Measurements from ENCODE around the gene BABAM2. TPM values are rescaled to one million over a fixed set of nuclear protein-coding genes. Genes with fewer than 3 reads are reported as not detected.

BABAM2 gene
- total RNA-seq, 4 donors from 2014 or later, result 34.4 to 44.9 (median 38.3) TPM

DNA sequence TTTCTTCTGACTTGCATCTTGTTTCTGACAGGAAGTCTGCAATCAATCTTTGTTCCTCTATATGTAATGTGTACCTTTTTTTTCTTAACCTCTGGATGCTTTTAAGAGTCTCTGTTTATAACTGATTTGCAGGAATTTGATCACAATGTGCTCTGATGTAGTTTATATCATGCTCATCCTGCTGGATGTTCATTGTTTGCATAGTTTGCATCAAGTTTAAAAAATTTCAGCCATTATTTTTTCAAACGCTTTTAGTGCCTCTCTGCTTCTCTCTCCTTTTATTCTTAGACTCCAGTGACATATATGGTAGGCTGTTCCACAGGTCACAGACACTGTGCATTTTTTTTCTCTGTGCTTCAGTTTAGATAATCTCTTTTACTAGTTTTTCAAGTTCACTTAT lies 24.3 kb upstream of the BABAM2 start:
- TF ChIP-seq, protein P1, sequence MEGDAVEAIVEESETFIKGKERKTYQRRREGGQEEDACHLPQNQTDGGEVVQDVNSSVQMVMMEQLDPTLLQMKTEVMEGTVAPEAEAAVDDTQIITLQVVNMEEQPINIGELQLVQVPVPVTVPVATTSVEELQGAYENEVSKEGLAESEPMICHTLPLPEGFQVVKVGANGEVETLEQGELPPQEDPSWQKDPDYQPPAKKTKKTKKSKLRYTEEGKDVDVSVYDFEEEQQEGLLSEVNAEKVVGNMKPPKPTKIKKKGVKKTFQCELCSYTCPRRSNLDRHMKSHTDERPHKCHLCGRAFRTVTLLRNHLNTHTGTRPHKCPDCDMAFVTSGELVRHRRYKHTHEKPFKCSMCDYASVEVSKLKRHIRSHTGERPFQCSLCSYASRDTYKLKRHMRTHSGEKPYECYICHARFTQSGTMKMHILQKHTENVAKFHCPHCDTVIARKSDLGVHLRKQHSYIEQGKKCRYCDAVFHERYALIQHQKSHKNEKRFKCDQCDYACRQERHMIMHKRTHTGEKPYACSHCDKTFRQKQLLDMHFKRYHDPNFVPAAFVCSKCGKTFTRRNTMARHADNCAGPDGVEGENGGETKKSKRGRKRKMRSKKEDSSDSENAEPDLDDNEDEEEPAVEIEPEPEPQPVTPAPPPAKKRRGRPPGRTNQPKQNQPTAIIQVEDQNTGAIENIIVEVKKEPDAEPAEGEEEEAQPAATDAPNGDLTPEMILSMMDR (IDR thresholded peaks at IDR 0.05; ENCODE audit: low read depth), result no peak

DNA sequence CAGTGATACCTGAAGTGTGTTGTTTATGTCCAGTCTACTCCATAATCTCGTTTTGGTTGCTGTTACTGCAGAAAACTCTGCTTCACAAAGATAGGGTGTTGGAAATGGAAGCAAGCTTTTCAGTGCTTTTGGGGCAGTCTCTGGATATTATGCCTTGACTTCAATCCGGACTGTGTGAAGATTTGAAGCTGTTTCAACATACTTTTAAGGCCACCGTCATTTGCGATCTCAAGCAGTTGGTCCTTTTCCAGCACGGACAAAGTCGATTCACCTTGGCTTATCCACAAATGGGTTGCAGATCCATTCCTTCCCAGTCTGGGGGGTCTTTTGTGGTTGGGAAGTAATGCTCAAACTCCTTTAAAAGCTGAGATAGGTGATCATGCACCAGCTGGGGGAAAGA lies 20.8 kb upstream of the BABAM2 start:
- TF ChIP-seq, protein P1 (IDR thresholded peaks at IDR 0.05; ENCODE audit: low read depth), result no peak

DNA sequence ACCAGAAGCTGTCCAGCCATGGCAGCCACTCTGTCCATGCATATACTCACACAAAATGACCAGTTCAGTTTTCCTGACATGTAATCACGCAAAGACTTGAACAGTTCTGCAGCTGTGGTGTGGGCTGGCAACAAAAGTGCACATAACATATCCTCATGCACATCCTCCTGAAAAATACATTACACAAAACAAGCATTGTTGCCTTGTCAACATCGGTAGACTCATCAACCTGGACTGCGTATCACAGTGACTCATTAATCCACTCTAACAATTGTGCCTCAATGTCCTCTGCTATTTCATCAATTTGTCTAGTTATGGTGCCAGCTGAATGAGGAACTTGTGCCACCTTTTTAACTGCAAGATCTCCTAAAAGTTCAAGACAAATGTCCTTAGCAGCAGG lies 19.8 kb upstream of the BABAM2 start:
- TF ChIP-seq, protein P1 (IDR thresholded peaks at IDR 0.05; ENCODE audit: low read depth), result no peak

DNA sequence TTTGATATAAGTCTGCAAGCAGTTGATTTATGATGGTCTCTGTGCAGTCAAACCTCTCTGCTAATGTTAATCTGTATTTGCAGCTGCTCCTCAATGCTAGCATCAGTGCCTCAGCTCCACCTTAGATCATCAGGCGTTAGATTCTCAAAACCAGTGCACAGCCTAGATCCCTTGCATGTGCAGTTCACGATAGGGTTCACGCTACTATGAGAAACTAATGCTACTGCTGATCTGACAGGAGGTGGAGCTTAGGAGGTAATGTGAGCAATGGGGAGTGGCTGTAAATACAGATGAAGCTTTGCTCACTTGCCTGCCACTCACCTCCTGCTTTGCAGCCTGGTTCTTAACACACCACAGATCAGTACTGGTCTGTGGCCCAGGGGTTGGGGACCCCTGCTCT lies 18.7 kb upstream of the BABAM2 start:
- TF ChIP-seq, protein P1 (IDR thresholded peaks at IDR 0.05; ENCODE audit: low read depth), result no peak

DNA sequence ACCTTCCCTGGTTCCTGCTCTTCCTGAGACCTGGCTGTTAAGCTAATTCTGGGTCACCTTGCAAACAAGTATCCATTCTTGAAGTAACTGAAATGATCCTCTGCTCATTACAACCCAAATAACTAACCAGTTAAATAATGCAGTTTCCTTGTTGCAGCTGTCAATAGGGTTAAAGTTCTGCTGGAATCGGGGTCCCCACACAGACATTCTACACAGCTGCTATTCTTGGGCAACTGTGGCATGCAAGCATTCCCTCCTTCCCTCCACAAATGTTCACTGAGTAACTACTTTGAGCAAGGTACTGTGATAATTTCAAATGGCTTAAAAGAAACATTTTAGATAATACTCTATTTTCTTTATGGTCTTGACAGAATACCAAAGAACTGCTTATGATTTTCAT lies 17.4 kb upstream of the BABAM2 start:
- TF ChIP-seq, protein P1 (IDR thresholded peaks at IDR 0.05; ENCODE audit: low read depth), result no peak

DNA sequence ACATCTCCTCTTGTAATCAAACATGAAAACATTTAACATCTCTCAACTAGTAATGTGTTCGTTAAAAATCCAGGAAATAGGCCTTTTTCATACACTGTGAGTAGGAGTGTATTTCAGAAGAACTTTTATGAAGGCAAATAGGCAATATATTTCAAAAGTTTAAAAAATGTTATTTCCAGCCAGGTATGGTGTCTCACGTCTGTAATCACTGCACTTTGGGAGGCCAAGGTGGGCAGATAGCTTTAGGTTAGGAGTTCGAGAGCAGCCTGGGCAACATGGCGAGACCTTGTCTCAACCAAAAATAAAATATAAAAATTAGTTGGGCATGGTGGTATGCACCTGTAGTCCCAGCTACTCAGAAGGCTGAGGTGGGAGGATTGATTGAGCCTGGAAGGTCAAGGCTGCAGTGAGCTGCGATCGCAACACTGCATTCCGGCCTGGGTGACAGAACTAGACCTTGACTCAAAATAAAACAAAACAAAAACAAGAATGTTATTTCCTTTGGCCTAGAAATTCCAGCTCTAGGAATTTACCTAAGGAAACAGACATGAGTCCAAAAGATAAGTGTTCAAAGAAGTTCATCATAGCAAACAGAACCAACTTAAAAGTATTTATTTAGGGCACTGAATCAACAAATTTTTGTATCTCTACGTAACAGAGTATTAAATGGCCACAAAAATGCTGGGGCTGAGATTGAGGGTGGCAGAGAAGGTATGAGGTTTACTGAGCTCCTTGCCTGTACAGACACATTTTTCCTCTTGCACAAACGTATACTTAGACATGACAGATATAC lies 15.2 kb upstream of the BABAM2 start:
- TF ChIP-seq, protein P1 (IDR thresholded peaks at IDR 0.05; ENCODE audit: low read depth), result no peak

DNA sequence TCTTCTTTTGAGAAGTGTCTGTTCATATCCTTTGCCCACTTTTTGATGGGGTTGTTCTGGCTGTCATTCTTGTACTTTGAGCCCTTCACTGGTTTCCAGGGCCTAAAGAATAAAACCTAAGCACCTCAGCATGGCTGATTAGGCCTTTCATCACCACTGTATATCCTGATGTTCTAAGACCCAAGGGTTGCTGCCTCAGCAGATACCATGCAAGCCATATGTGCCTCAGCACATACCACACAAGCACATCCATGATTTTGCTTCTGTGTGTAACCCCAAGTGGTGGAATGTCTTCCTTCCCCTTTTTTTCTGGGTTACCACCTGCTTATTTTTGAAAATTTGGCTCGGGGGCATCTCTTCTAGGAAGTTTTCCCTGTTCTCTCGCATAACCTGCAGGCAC lies 11.7 kb upstream of the BABAM2 start:
- TF ChIP-seq, protein P1 (IDR thresholded peaks at IDR 0.05; ENCODE audit: low read depth), result no peak
